Prostate gland (tissue), 2 donors: Measurements from ENCODE around the gene CNDP1. TPM values are rescaled to one million over a fixed set of nuclear protein-coding genes. Genes with fewer than 3 reads are reported as not detected.

ENCODE experiments used
- DNase-seq: peaks from one replicate; pipeline ENCODE4 v3.0.0-alpha.2; 2019; ENCODE audit warnings: low spot score
- H3K27ac ChIP-seq, 2 donors: fragments of 200-600 bp; sonication (generic); 2 replicates each; pipeline ENCODE4 v1.5.1; 2017 to 2019
- H3K27me3 ChIP-seq: fragments of 200-600 bp; sonication (generic); replicated peaks from 2 replicates; pipeline ENCODE4 v1.5.1; 2019; ENCODE audit not compliant: insufficient read depth
- H3K36me3 ChIP-seq, 2 donors: fragments of 200-600 bp; sonication (generic); 1 replicate in 1 of 2; 2 replicates in 1 of 2; pipeline versions ENCODE4 v1.5.1 to v1.8.1; 2017 to 2019
- H3K4me1 ChIP-seq: fragments of 200-600 bp; sonication (generic); replicated peaks from 2 replicates; pipeline ENCODE4 v1.5.1; 2019
- H3K4me3 ChIP-seq, 2 donors: fragments of 200-600 bp; sonication (generic); 2 replicates each; pipeline ENCODE4 v1.5.1; 2017 to 2019
- H3K9me3 ChIP-seq: fragments of 200-600 bp; sonication (generic); 2 replicates; pipeline ENCODE4 v1.5.1; 2017
- POLR2A ChIP-seq: fragments of 450-650 bp; IDR thresholded peaks from one replicate; pipeline ENCODE4 v1.6.1; 2016; ENCODE audit warnings: antibody characterized with exemption, mild to moderate bottlenecking
- POLR2AphosphoS5 ChIP-seq: sonication (generic); formaldehyde crosslinking; IDR thresholded peaks from one replicate; pipeline ENCODE4 v1.6.1; 2017; ENCODE audit warnings: antibody characterized with exemption
- WGBS: methylation state at CpG from one replicate; pipeline ENCODE4 v1.1.5; 2018; 5-methylcytosine and 5-hydroxymethylcytosine counted together
- intact Hi-C: fragments of 100-400 bp; cut with DNase I; formaldehyde crosslinking; loops from one replicate; pipeline ENCODE4 v1.14.2; 2022
- total RNA-seq, 2 donors: library from RNA; depleted of rRNA; stranded (reverse); fragments of >200 nt; gene quantifications; one replicate each; pipeline ENCODE4 v1.1.0, GENCODE V29; 2016
- TF ChIP-seq, protein P1 (sequence below), 4 experiments: fragments of 200-600 bp in 2 of 4; fragments of 450-650 bp in 2 of 4; sonication (generic) in 2 of 4; IDR thresholded peaks; 1 replicate in 3 of 4; 2 replicates in 1 of 4; pipeline ENCODE4 v1.5.1; 2016 to 2019; ENCODE audit warnings: antibody characterized with exemption in 4 of 4, mild to moderate bottlenecking in 2 of 4, moderate library complexity in 2 of 4

Gene CNDP1
- total RNA-seq, 2 donors from 2014 or later = not detected

DNA sequence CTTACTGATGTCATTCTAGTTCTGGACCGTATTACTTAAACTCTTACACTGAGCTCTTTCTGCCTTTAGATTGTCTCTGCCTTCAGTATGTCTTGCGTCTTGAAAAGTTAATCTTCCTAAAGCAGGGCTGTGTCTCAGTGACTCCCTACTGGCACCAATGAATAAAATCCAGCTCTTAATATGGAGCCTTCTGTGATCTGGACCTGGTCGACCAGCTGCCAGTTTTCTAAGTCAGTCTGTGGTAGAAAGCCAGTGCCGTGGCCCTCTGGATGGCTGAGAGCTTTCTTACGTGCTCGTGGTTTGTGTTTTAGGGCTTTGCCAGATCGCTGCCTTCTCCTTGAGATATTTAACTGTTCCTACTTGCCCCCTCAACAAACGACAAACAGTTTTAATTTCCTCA, 90.2 kb downstream of the CNDP1 start:
- H3K27me3 ChIP-seq = no peaks in the 10 kb centered on the region
- intact Hi-C loops = no loop called here
- TF ChIP-seq POLR2AphosphoS5 (no peak), POLR2A (no peak)
- TF ChIP-seq, protein P1, sequence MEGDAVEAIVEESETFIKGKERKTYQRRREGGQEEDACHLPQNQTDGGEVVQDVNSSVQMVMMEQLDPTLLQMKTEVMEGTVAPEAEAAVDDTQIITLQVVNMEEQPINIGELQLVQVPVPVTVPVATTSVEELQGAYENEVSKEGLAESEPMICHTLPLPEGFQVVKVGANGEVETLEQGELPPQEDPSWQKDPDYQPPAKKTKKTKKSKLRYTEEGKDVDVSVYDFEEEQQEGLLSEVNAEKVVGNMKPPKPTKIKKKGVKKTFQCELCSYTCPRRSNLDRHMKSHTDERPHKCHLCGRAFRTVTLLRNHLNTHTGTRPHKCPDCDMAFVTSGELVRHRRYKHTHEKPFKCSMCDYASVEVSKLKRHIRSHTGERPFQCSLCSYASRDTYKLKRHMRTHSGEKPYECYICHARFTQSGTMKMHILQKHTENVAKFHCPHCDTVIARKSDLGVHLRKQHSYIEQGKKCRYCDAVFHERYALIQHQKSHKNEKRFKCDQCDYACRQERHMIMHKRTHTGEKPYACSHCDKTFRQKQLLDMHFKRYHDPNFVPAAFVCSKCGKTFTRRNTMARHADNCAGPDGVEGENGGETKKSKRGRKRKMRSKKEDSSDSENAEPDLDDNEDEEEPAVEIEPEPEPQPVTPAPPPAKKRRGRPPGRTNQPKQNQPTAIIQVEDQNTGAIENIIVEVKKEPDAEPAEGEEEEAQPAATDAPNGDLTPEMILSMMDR (IDR thresholded peaks at IDR 0.05) = no peak
- no peak for DNase-seq
- H3K4me1 ChIP-seq = no peaks in the 10 kb centered on the region
- H3K4me3 ChIP-seq = no peak overlapping the region
- 84% methylated on average over 8 of the region's 8 CpGs for WGBS
- H3K27ac ChIP-seq = no peak overlapping the region
- no peaks in the 10 kb centered on the region for H3K36me3 ChIP-seq
- no peaks in the 10 kb centered on the region for H3K9me3 ChIP-seq

DNA sequence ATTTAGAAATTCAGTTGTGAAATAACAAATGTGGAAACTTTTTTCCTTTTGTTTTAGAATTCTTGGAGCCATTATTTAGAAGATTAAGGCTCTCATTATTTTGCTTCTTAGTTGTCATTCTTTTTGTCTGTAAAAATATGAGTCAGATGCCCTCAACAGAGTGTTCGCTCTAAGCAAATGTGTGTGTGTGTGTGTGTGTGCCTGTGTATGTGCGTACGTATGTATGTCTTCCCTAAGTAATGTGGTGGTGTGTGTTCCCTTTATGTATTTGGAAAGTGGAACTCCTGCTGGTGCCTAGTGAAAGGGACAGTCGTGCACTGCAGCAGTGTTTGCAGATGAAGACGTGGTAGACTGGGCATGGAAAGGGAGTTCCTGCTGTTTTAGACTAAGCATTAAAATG, 90.9 kb downstream of the CNDP1 start:
- Histone ChIP-seq H3K4me1 (no peaks in the 10 kb centered on the region), H3K27ac (no peak overlapping the region), H3K4me3 (no peak overlapping the region), H3K9me3 (no peaks in the 10 kb centered on the region), H3K36me3 (no peaks in the 10 kb centered on the region), H3K27me3 (no peaks in the 10 kb centered on the region)
- intact Hi-C loops = no loop called here
- DNase-seq = no peak
- WGBS = 86% methylated on average over 5 of the region's 5 CpGs
- TF ChIP-seq POLR2A (no peak), POLR2AphosphoS5 (no peak)
- TF ChIP-seq, protein P1 (IDR thresholded peaks at IDR 0.05) = no peak

DNA sequence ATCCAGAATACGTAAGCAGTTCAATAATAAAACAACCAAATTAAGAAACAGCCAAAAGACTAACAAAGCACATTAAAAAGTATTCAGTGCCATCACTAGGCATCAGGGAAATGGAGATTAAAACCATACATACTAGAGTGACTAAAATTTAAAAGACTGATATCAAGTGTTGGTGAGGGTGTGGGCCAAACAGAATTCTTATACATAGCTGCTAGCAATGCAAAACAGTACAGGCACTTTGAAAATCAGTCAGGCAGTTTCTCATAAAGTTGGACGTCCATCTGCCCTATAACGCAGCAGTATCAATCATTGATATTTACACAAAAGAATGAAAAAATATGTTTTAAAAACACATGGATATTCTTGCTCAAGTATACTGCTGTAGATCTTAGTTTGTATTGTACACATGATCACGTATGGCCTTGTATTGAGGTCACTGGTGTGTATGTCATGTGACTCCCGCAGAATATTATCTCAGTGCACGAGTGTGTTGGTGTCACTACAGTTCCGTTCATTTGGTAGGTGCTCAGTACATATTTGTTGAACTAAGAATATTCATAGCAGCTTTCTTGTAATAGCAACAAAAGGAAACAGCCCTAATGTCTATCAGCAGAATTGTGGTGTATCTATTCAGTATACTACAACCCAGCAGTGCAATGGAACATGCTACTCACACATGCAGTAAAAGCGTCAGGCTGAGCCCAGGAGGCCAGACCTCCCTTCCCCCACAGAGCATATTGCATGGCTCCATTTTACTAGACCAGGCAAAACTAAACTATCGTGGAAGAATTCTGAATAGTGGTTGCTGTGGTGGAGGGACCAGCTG, 92.0 kb downstream of the CNDP1 start:
- Histone ChIP-seq H3K36me3 (no peaks in the 10 kb centered on the region), H3K4me1 (no peaks in the 10 kb centered on the region), H3K9me3 (no peaks in the 10 kb centered on the region), H3K4me3 (no peak overlapping the region), H3K27me3 (no peaks in the 10 kb centered on the region), H3K27ac (no peak overlapping the region)
- intact Hi-C loops = no loop called here
- WGBS = 89% methylated on average over 9 of the region's 9 CpGs
- DNase-seq = no peak
- no peak for TF ChIP-seq POLR2AphosphoS5
- TF ChIP-seq POLR2A = no peak
- TF ChIP-seq, protein P1 (IDR thresholded peaks at IDR 0.05) = no peak

DNA sequence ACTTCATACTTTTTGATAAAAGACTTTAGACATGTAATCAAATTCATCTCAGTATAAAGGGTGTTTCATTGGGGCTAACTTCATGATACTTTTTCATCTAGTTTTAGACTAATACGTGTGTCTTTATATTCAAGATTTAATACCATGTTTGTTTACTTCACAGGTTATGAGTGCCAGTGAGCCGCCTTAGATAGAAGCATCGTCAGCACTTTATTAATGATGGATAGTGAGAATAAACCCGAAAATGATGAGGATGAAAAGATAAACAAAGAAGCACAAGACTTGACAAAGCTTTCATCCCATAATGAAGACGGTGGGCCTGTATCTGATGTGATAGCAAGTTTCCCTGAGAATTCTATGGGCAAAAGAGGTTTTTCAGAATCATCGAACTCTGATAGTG, 96.5 kb downstream of the CNDP1 start:
- Histone ChIP-seq H3K4me1 (no peaks in the 10 kb centered on the region), H3K36me3 (no peaks in the 10 kb centered on the region), H3K27ac (no peak overlapping the region), H3K27me3 (no peaks in the 10 kb centered on the region), H3K9me3 (no peaks in the 10 kb centered on the region), H3K4me3 (no peak overlapping the region)
- DNase-seq = no peak
- WGBS = 84% methylated on average over 6 of the region's 6 CpGs
- intact Hi-C loops = no loop called here
- TF ChIP-seq POLR2AphosphoS5 = no peak
- TF ChIP-seq, protein P1 (IDR thresholded peaks at IDR 0.05) = no peak
- no peak for TF ChIP-seq POLR2A

DNA sequence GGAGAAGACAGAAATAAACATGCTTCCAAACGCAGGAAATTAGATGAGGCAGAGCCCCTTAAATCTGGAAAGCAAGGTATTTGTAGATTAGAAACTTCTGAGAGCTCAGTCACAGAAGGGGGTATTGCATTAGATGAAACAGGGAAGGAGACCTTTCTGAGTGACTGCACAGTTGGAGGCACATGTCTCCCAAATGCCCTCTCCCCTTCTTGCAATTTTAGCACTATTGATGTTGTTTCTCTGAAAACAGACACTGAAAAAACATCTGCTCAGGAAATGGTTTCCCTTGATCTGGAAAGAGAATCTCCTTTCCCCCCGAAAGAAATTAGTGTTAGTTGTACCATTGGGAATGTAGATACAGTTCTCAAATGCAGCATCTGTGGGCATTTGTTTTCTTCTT, 96.9 kb downstream of the CNDP1 start:
- Histone ChIP-seq H3K27ac (no peak overlapping the region), H3K9me3 (no peaks in the 10 kb centered on the region), H3K4me3 (no peak overlapping the region), H3K36me3 (no peaks in the 10 kb centered on the region), H3K4me1 (no peaks in the 10 kb centered on the region), H3K27me3 (no peaks in the 10 kb centered on the region)
- 88% methylated on average over 2 of the region's 2 CpGs for WGBS
- intact Hi-C loops = no loop called here
- TF ChIP-seq POLR2AphosphoS5 (no peak), POLR2A (no peak)
- TF ChIP-seq, protein P1 (IDR thresholded peaks at IDR 0.05) = no peak
- DNase-seq = no peak
